Activated naive CD8-positive, alpha-beta T cell (primary cell): Measurements from ENCODE around the gene FOXA3.
A peak's percentile ranks its signal among the peaks of the same experiment; 100 is the strongest.
"Not testable (repeated sequence)": the region's sequence is repeated elsewhere in the genome, so short reads cannot be mapped to it uniquely, and the experiment has no call there.

Experiments
- H3K27ac Mint-ChIP-seq: one replicate; pipeline ENCODE4 v1.8.0; 2021; ENCODE audit warnings: mixed read lengths
- H3K27me3 Mint-ChIP-seq: one replicate; pipeline ENCODE4 v1.8.0; 2021; ENCODE audit warnings: mixed read lengths
- H3K36me3 Mint-ChIP-seq: one replicate; pipeline ENCODE4 v1.8.0; 2021; ENCODE audit warnings: mixed read lengths
- H3K4me1 Mint-ChIP-seq: one replicate; pipeline ENCODE4 v1.8.0; 2021; ENCODE audit warnings: low read depth, mixed read lengths
- H3K4me3 Mint-ChIP-seq: one replicate; pipeline ENCODE4 v1.8.0; 2021; ENCODE audit warnings: mild to moderate bottlenecking, mixed read lengths
- H3K9me3 Mint-ChIP-seq: one replicate; pipeline ENCODE4 v1.8.0; 2021; ENCODE audit warnings: low read depth, mixed read lengths

FOXA3 gene

DNA sequence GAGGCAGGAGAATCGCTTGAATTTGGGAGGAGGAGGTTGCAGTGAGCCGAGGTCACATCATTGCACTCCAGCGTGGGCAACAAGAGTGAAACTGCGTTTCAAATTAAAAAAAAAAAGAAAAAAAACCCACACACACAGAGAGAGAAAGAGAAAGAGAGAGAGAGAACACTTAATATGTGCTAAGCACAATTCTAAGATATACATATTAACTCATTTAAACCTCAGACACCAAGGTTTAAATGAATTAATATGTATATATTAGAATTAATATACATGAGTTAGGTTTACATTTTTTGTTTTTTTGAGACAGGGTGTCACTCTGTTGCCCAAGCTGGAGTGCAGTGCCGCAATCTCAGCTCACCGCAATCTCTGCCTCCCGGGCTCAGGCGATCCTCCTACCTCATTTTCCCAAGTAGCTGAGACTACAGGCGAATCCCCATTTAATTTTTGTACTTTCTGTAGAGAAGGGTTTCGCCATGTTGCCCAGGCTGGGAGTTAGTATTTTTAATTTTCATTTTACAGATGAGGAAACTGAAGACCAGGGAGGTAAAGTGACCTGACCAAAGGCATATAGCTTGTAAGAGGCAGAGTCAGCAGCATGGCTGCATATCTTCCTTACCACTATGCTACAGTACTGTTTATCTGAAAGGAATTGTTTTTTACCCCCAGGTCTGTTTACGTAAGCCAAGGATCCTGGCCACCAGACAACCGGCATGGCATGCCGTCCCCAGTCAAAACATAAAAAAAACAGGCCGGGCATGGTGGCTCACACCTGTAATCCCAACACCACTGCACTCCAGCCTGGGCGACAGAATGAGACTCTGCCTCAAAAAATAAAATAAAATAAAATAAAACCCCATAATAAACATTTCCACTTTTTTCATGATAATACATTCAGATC, 3.5 kb upstream of the FOXA3 start:
- Mint-ChIP-seq H3K27me3 (peaks cover 4% of the 10 kb centered on the region), H3K4me1 (peaks cover 31% of the 10 kb centered on the region), H3K27ac (no peak overlapping the region), H3K36me3 (no peaks in the 10 kb centered on the region), H3K9me3 (no peaks in the 10 kb centered on the region), H3K4me3 (peak overlapping the region; percentile 98)

DNA sequence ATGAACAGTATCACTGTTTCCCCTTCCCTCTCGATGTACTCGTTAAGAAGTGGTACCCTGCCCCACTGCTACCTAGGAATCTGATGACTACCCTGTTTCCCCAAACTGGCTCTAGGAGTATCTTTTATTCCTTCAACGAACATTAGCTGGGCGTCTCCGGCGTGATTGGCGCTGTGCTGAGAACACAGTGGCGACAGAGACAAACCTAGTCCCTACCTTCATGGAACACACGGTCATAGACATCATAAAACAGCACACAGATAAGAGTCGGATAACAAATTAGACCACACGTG, 1.9 kb upstream of the FOXA3 start:
- no peaks in the 10 kb centered on the region for H3K36me3 Mint-ChIP-seq
- no peaks in the 10 kb centered on the region for H3K9me3 Mint-ChIP-seq
- peaks cover 4% of the 10 kb centered on the region for H3K27me3 Mint-ChIP-seq
- H3K27ac Mint-ChIP-seq = peak overlapping the region; percentile 98
- peaks cover 31% of the 10 kb centered on the region for H3K4me1 Mint-ChIP-seq
- peak overlapping the region; percentile 98 for H3K4me3 Mint-ChIP-seq

DNA sequence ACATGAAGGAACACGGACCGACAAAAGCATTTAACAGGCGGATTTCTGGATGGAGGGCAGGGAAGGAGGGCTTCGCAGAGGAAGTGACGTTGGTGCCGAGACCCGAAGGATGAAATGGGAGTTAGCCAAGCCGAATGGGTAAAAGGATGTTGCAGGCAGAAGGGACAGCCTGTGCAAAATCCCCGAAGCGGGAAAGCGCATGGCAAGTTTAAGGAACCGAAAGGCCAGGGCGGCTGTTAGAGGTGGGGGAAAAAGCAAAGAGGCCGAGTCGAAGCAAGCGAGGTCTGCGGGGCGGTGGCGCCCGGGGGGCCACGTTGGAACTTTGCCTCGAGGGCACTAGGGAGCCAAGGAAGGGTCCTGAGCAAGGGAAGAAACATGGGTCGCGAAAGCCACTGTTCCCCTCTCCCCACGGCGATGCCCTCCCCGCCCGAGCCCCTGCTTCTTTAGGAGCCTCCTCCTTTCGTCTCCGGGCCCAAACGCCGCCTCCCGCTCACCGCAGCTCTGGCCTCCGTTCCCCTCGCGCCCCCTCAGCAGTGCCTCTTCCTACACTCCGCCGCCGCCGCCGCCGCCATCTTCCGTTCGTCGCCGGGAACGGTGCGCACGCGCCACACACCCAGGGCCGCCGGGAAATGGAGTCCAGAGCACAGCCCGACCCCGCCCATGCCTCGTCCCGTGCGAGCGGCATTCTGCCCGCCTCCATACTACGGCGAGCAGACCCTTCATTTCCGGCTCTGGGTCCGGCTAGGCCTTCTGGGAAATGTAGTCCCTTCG, 1.4 kb upstream of the FOXA3 start, which contains the start of gene SYMPK:
SYMPK (minus strand) TSS at position 584 of the 771 bp plus-strand sequence. CDS start 8,652 bp downstream, outside the sequence.
- Mint-ChIP-seq H3K27ac (peak within 1 kb of the TSS; percentile 98), H3K9me3 (no peaks in the 10 kb centered on the region), H3K4me3 (peak within 1 kb of the TSS; percentile 98), H3K4me1 (peaks cover 31% of the 10 kb centered on the region), H3K27me3 (peaks cover 4% of the 10 kb centered on the region), H3K36me3 (no peaks in the 10 kb centered on the region)

DNA sequence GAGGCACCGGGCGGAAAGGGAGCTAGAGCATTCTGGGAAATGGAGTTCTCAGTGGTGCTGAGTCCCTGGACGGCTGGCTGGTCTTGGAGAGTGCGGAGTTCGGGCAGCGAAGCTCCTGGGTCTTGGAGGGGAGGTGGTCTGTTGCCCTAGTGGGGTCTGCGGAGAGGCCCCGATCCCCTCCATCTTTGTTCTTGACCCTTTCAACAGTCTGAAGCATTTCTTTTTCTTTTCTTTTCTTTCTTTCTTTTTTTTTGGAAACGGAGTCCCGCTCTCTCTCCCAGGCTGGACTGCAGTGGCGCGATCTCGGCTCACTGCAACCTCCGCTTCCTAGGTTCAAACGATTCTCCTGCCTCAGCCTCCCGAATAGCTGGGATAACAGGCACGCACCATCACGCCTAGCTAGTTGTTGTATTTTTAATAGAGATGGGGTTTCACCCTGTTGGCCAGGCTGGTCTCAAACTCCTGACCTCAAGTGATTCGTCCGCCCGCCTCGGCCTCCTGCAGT, 739 bp upstream of the FOXA3 start:
- Mint-ChIP-seq H3K27me3 (peaks cover 4% of the 10 kb centered on the region), H3K9me3 (no peaks in the 10 kb centered on the region), H3K4me3 (peak overlapping the region; percentile 98), H3K36me3 (no peaks in the 10 kb centered on the region), H3K4me1 (peaks cover 27% of the 10 kb centered on the region), H3K27ac (peak overlapping the region; percentile 98)

DNA sequence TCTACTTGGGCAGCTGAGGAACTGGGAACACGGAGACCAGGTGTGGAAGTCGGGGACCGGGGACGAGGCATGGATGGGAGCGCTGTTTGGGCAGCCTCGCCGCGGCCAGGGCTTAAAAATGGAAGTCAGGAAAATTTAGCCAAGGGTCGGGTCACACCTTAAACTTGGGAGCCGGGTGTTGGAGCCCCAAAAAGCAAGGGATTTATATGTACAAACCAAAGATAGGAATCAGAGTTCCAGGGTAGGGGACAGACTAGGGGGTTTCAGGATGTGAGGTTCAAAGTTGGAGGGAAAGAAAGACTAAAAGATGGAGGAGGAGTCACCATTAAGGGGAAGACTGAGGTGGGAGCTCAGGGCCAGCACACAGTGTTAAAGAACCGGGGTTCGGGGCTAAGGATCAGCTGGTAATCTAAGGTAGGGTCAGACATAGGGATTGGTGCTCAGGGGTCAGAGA, 530 bp downstream of the FOXA3 start:
- no peaks in the 10 kb centered on the region for H3K36me3 Mint-ChIP-seq
- no peak overlapping the region for H3K27ac Mint-ChIP-seq
- peaks cover 27% of the 10 kb centered on the region for H3K4me1 Mint-ChIP-seq
- H3K9me3 Mint-ChIP-seq = no peaks in the 10 kb centered on the region
- peak overlapping the region; percentile 56 for H3K4me3 Mint-ChIP-seq
- H3K27me3 Mint-ChIP-seq = peaks cover 4% of the 10 kb centered on the region

DNA sequence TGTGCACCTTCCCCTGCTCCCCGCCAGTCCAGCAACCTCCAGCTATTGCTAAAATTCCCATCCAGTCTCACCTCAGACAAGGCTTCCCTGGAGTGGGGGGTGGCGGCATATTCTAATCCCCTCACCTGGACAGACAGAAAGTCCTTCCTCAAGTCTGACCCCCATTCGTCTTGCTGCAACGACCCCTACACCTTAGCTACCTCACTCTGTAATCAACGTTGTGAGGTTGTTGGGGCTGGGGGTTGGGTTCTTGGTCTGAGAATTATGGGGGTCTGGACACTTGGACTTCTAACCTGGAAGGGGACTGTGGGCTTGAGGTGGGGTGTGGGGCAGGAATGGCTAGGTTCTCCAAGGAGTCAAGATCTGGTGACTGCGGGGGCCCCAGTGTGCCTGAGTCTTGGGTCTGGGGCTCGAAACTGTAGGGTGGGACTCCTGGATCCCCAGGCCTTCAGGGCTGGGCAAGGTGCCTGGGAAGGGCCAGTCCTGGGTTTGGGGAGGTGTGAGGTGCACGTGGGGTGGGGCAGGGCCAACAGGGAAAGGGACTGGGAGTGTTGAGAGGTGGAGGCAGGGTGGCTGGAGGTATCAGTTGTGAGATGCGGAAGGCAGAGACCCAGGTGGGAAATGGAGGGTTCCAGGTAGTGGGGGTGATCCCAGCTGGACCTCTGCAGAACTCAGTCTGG, 1.3 kb downstream of the FOXA3 start:
- Mint-ChIP-seq H3K4me1 (peaks cover 27% of the 10 kb centered on the region), H3K27me3 (peaks cover 4% of the 10 kb centered on the region), H3K4me3 (peak overlapping the region; percentile 40), H3K9me3 (no peaks in the 10 kb centered on the region), H3K36me3 (no peaks in the 10 kb centered on the region), H3K27ac (no peak overlapping the region)

DNA sequence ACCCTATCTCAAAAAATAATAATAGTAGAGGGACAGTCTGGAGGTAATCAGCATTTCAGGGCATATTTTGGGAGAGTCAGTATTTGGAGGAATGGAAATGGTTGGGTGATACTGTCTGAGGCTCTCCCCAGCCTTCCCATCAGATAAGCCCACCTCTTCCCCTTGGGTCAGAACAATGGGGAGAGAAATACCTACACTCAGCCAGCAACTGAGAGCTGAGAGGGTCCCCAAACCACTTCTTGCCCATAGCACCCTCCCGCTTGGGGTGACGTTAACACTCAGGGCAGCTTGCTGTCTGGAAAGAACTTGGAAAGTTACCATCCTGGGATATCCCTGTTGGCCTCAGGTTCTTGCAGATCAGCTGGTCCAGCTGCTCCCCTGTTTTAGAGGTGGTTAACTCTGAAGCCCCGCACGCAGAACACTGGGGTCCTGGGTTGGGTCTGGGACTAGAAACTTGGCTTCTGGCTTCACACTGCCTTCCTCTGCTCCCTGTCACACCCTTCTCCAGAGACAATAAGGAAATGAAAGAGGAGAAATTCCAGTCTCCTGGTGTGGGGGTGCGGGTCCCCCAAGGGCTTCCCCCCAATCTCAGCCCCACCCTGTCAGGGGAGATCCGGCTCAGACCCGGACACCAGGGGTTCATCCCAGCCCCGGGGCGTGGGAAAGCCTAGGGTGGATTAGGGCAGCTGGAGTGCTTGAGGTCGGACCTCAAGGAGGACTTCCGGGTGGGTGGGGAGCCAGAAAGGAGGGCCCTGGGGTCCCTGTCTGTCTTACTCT, 2.5 kb downstream of the FOXA3 start:
- Mint-ChIP-seq H3K4me1 (peaks cover 22% of the 10 kb centered on the region), H3K36me3 (no peaks in the 10 kb centered on the region), H3K27ac (no peak overlapping the region)

DNA sequence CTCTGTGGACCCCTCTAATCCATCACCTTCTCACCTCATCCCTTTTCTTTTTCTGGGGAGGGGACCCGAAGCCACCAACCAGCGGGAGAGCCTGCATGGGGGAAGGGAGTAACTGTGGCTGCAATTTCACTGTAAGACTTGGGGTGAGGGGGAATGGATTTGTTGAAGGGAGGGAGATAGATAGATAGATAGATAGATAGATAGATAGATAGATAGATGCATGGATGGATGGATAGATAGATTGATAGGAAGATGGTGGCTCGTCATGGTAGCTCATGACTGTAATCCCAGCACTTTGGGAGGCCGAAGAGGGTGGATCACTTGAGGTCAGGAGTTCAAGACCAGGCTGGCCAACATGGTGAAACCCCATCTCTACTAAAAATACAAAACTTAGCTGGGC, 3.1 kb downstream of the FOXA3 start:
- H3K36me3 Mint-ChIP-seq, H3K9me3 Mint-ChIP-seq, H3K27ac Mint-ChIP-seq, H3K27me3 Mint-ChIP-seq, H3K4me3 Mint-ChIP-seq: not testable (repeated sequence)
- peaks cover 16% of the 10 kb centered on the region for H3K4me1 Mint-ChIP-seq

More for the DNA sequence above, 2.5 kb downstream of the FOXA3 start:
- no peaks in the 10 kb centered on the region for H3K9me3 Mint-ChIP-seq
- H3K4me3 Mint-ChIP-seq = no peak overlapping the region
- peaks cover 4% of the 10 kb centered on the region for H3K27me3 Mint-ChIP-seq

DNA sequence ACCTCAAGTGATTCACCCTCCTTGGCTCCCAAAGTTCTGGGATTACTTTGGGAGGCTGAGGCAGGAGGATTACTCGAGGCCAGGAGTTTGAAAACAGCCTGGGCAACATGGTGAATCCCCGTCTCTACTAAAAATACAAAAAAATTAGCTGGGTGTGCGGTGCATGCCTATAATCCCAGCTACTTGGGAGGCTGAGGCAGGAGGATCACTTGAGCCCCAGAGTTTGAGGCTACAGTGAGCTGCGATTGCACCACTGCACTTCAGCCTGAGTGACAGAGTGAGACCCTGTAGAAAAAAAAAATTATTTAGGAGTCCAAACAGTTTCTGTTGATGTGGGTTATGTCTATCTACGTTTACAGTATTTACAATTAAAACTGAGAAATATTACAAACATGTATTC, 6.7 kb downstream of the FOXA3 start:
- no peaks in the 10 kb centered on the region for H3K9me3 Mint-ChIP-seq

DNA sequence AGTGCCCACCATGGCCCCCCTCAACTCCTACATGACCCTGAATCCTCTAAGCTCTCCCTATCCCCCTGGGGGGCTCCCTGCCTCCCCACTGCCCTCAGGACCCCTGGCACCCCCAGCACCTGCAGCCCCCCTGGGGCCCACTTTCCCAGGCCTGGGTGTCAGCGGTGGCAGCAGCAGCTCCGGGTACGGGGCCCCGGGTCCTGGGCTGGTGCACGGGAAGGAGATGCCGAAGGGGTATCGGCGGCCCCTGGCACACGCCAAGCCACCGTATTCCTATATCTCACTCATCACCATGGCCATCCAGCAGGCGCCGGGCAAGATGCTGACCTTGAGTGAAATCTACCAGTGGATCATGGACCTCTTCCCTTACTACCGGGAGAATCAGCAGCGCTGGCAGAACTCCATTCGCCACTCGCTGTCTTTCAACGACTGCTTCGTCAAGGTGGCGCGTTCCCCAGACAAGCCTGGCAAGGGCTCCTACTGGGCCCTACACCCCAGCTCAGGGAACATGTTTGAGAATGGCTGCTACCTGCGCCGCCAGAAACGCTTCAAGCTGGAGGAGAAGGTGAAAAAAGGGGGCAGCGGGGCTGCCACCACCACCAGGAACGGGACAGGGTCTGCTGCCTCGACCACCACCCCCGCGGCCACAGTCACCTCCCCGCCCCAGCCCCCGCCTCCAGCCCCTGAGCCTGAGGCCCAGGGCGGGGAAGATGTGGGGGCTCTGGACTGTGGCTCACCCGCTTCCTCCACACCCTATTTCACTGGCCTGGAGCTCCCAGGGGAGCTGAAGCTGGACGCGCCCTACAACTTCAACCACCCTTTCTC, 8.2 kb downstream of the FOXA3 start:
- Mint-ChIP-seq H3K4me3 (no peak overlapping the region), H3K9me3 (no peaks in the 10 kb centered on the region), H3K4me1 (peaks cover 7% of the 10 kb centered on the region), H3K27ac (no peak overlapping the region), H3K27me3 (peaks cover 8% of the 10 kb centered on the region), H3K36me3 (no peaks in the 10 kb centered on the region)

More for the DNA sequence above, 6.7 kb downstream of the FOXA3 start:
- Mint-ChIP-seq H3K36me3 (no peaks in the 10 kb centered on the region), H3K4me1 (no peaks in the 10 kb centered on the region), H3K27ac (no peak overlapping the region), H3K27me3 (peaks cover 2% of the 10 kb centered on the region), H3K4me3 (no peak overlapping the region)

DNA sequence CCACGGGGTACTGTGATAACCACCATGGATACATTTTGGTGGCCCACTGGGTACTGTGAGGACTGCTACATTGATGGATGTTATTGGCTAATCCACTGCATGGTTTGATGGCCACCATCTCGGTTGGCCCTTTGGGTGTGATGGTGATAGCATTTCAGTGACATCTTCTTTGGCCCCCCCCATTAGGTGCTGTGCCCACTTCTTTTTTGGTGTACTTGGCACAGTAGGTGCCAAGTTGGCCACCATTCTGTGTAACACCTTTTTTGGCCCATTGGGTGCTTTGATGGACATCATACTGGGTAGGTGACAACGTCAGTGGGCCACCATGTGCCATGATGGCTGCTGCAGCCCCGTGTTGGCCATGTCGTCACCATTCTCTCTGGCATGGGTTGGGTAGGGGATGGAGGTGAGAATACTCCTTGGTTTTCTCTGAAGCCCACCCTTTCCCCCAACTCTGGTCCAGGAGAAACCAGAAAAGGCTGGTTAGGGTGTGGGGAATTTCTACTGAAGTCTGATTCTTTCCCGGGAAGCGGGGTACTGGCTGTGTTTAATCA, 9.2 kb downstream of the FOXA3 start:
- Mint-ChIP-seq H3K4me1 (peaks cover 12% of the 10 kb centered on the region), H3K9me3 (no peaks in the 10 kb centered on the region), H3K27ac (no peak overlapping the region), H3K4me3 (no peak overlapping the region), H3K36me3 (no peaks in the 10 kb centered on the region), H3K27me3 (peaks cover 12% of the 10 kb centered on the region)

DNA sequence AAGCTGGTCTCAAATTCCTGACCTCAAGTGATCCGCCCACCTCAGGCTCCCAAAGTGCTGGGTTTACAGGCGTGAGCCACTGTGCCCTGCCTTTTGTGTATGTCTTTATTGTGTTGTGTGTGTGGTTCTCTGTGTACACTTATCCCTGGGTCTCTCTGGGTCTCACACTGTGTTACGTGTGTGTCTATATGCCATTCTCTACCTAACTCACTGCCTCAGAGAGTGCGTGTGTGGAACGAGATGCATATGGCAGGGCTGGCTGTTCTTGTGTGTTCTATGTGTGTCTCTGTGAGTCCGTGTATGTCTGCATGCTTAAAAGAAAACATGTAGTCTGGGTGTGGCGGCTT, 10.5 kb downstream of the FOXA3 start:
- H3K27me3 Mint-ChIP-seq = peaks cover 15% of the 10 kb centered on the region
- no peaks in the 10 kb centered on the region for H3K36me3 Mint-ChIP-seq
- H3K9me3 Mint-ChIP-seq = no peaks in the 10 kb centered on the region
- H3K4me3 Mint-ChIP-seq = no peak overlapping the region
- H3K27ac Mint-ChIP-seq = no peak overlapping the region
- peaks cover 12% of the 10 kb centered on the region for H3K4me1 Mint-ChIP-seq

DNA sequence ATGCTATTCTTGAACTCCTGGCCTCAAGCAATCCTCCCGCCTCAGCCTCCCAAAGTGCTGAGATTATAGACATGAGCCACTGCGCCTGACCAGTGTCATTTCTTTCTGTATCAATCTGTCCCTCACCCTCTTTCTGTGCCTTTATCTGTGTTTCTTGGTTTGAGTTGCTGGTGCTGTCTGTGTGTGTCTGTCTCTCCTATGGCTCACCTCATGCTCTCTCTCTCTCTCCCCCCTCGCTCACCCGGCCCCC, 12.0 kb downstream of the FOXA3 start:
- Mint-ChIP-seq H3K27me3 (peaks cover 15% of the 10 kb centered on the region), H3K9me3 (no peaks in the 10 kb centered on the region), H3K4me1 (peaks cover 12% of the 10 kb centered on the region), H3K4me3 (peak overlapping the region; percentile 43), H3K27ac (no peak overlapping the region), H3K36me3 (no peaks in the 10 kb centered on the region)
